ENCODE measurements around the gene HDAC11.

DNA sequence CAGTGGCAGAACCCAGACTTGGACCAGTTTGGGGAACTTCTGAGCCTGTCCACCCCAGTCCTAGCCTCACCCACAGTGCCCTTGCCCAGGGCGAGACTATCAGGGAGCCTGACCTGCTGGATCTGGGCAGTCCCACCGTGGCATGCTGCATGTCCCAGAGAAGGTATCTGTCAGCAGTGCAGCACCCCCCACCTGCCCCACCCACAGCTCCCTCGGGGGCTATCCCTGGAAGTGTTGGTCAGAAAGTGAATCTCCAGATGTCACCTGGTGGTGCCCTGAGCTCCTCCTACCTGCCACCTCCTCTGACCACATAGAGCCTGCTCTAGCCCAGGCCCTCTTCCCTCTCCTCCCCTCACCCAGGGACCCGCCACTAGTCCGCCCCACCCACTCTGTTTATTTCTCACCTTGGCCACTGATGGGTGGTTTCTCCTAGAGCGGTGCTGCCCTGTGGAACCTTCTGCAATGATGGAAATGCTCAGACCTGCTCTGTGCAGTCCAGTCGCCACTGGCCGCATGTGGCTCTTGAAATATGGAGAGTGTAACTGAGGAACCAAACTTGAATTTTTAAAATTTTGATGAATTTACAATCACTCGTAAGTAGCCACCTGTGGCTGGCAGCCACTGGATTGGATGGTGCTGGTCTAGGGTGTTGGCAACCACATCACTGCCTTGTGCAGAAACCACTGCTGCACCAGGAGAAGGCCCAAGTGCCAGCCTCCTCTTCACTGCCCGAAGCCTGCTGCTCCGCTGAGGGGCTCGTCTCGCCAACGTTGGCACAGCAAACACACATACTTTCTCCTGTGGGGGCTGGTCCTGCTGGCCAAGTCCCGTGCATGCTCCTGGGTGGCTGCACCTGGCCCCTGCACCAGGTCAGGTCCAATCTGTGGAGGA is 13.1 kb downstream of the HDAC11 start:
- TF ChIP-seq CTCF (IDR thresholded peaks at IDR 0.05) (no peak), JUNB (IDR thresholded peaks at IDR 0.05) (no peak)

Data from A549 (cell line).